ENCODE measurements around the gene TIGD1. TPM values are rescaled to one million over a fixed set of nuclear protein-coding genes. Genes with fewer than 3 reads are reported as not detected.

TIGD1 gene
- total RNA-seq, 5 donors from 2014 or later (not counting 1 experiment from before 2014, with no cell fraction given) = 15.6 to 20.4 (median 16.9) TPM

Other genes starting within 250 kb of the TIGD1 start
- gene ALPP, start 171.8 kb downstream of the TIGD1 start, total RNA-seq = under 1 TPM in 1 of 5 donors, not detected in 4; 0.16 TPM
- gene ALPG, start 143.7 kb downstream of the TIGD1 start, total RNA-seq = under 1 TPM in 1 of 5 donors, not detected in 4; 0.15 TPM
- not detected for gene ALPI, start 94.4 kb downstream of the TIGD1 start, total RNA-seq
- under 1 TPM in 2 of 5 donors, not detected in 3; 0.15 to 0.19 TPM for gene ECEL1, start 62.7 kb downstream of the TIGD1 start, total RNA-seq
- gene PRSS56, start 30.2 kb downstream of the TIGD1 start, total RNA-seq = not detected
- not detected for gene CHRND, start 24.4 kb downstream of the TIGD1 start, total RNA-seq
- not detected for gene CHRNG, start 10.9 kb downstream of the TIGD1 start, total RNA-seq
- 10 to 100 TPM; 49.5 to 60.9 (median 55.3) TPM for gene EIF4E2, start 132 bp upstream of the TIGD1 start, total RNA-seq
- gene EFHD1, start 83.0 kb upstream of the TIGD1 start, total RNA-seq = 1 to 10 TPM in 4 of 5 donors, under 1 TPM in 1; 0.93 to 3.0 (median 2.3) TPM
- 10 to 100 TPM; 57.8 to 76.8 (median 68.7) TPM for gene GIGYF2, start 146.8 kb upstream of the TIGD1 start, total RNA-seq
- gene KCNJ13, start 226.0 kb upstream of the TIGD1 start, total RNA-seq = not detected